ENCODE data around the gene LIN9.
A peak's percentile ranks its signal among the peaks of the same experiment; 100 is the strongest.
"Not testable (repeated sequence)": the region's sequence is repeated elsewhere in the genome, so short reads cannot be mapped to it uniquely, and the experiment has no call there.

Gene LIN9

GRCh38 chr1:226210571-226211176, 98.3 kb downstream of the LIN9 start:
- DNase-seq = no peak

GRCh38 chr1:226209307-226210059, 99.5 kb downstream of the LIN9 start:
- no peak for DNase-seq

- DNase-seq = no peak
These were observed 101.9 kb downstream of the LIN9 start for GRCh38 chr1:226207048-226207447.

GRCh38 chr1:226204198-226204597, 104.8 kb downstream of the LIN9 start:
- no peak for DNase-seq

GRCh38 chr1:226203655-226204054, 105.3 kb downstream of the LIN9 start:
- DNase-seq = no peak

- no peak for DNase-seq
These were observed 105.7 kb downstream of the LIN9 start for GRCh38 chr1:226203240-226203639.

- not testable (repeated sequence) for DNase-seq
These were observed 106.3 kb downstream of the LIN9 start for GRCh38 chr1:226202666-226203065.

GRCh38 chr1:226202246-226202645, 106.7 kb downstream of the LIN9 start:
- DNase-seq = no peak

- no peak for DNase-seq
These were observed 107.9 kb downstream of the LIN9 start for GRCh38 chr1:226201029-226201593.

- no peak for DNase-seq
These were observed 109.0 kb downstream of the LIN9 start for GRCh38 chr1:226199971-226200370.

GRCh38 chr1:226195144-226195543, 113.8 kb downstream of the LIN9 start:
- no peak for DNase-seq

GRCh38 chr1:226187380-226187779, 121.6 kb downstream of the LIN9 start:
- no peak for DNase-seq

- DNase-seq = no peak
These were observed 122.0 kb downstream of the LIN9 start for GRCh38 chr1:226187019-226187322.

- DNase-seq = peak; percentile 89
These were observed 122.6 kb downstream of the LIN9 start, which contains the start of gene ACBD3 for GRCh38 chr1:226186124-226187018. Gene ACBD3 (minus strand): TSS chr1:226186741. CDS start chr1:226186675, 66 bp downstream.

- DNase-seq = peak; percentile 35
These were observed 123.6 kb downstream of the LIN9 start for GRCh38 chr1:226185141-226186036.

GRCh38 chr1:226181996-226182714, 126.8 kb downstream of the LIN9 start:
- DNase-seq = peak; percentile 37
